ENCODE results near the gene CSDE1.

DNA sequence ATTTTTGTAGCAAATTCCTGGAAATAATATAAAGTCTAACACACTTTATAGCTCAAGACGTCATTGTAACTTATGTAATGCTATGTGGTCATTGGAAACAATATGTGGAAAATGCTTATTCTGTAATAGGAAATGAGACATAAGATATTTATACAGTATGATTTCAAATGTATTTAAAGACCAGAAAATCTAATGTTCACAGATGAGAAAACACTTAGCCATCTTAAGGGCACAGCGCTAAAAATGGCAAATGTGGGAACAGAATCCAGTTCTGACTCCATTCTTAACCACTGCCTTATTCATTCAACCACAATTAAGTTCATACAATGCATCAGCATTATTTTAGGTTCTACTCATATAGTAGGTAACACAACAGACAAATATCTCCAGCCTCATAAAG, 12.5 kb downstream of the CSDE1 start:
- TF ChIP-seq, protein P1, sequence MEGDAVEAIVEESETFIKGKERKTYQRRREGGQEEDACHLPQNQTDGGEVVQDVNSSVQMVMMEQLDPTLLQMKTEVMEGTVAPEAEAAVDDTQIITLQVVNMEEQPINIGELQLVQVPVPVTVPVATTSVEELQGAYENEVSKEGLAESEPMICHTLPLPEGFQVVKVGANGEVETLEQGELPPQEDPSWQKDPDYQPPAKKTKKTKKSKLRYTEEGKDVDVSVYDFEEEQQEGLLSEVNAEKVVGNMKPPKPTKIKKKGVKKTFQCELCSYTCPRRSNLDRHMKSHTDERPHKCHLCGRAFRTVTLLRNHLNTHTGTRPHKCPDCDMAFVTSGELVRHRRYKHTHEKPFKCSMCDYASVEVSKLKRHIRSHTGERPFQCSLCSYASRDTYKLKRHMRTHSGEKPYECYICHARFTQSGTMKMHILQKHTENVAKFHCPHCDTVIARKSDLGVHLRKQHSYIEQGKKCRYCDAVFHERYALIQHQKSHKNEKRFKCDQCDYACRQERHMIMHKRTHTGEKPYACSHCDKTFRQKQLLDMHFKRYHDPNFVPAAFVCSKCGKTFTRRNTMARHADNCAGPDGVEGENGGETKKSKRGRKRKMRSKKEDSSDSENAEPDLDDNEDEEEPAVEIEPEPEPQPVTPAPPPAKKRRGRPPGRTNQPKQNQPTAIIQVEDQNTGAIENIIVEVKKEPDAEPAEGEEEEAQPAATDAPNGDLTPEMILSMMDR (IDR thresholded peaks at IDR 0.05; ENCODE audit: insufficient read depth, low read length, poor library complexity, severe bottlenecking): no peak
- no peak for TF ChIP-seq EZH2phosphoT487 (conservative IDR thresholded peaks at IDR 0.05; ENCODE audit: low read length)

Measured in SU-DHL-6 (cell line).